T-helper 1 cell treated with Interleukin-12 subunit alpha and Interleukin-12 subunit beta and Interleukin-4 antibody, amounts not matched to agents 30 μg/mL and 1 μg/mL, for 36 hours (primary cell): Measurements from ENCODE around the gene FRAT2.
"Not testable (repeated sequence)": the region's sequence is repeated elsewhere in the genome, so short reads cannot be mapped to it uniquely, and the experiment has no call there.

Experiments used
- H3K27ac Mint-ChIP-seq: one replicate; pipeline ENCODE4 v1.8.0; 2021; ENCODE audit warnings: mild to moderate bottlenecking, mixed read lengths
- H3K27me3 Mint-ChIP-seq: one replicate; pipeline ENCODE4 v1.8.0; 2021; ENCODE audit warnings: low read depth, mixed read lengths
- H3K36me3 Mint-ChIP-seq: one replicate; pipeline ENCODE4 v1.8.0; 2021; ENCODE audit warnings: low read depth, mixed read lengths
- H3K4me1 Mint-ChIP-seq: one replicate; pipeline ENCODE4 v1.8.0; 2021; ENCODE audit warnings: low read depth, mixed read lengths
- H3K4me3 Mint-ChIP-seq: one replicate; pipeline ENCODE4 v1.8.0; 2021; ENCODE audit warnings: mild to moderate bottlenecking, moderate library complexity, mixed read lengths
- H3K9me3 Mint-ChIP-seq: one replicate; pipeline ENCODE4 v1.8.0; 2021; ENCODE audit warnings: mixed read lengths

FRAT2 gene

GRCh38 chr10:97362310-97363033, 27.9 kb upstream of the FRAT2 start:
- Mint-ChIP-seq H3K36me3 (peaks cover 10% of the 10 kb centered on the region), H3K4me3 (no peak overlapping the region), H3K9me3 (no peaks in the 10 kb centered on the region), H3K27me3 (no peaks in the 10 kb centered on the region), H3K4me1 (no peaks in the 10 kb centered on the region), H3K27ac (no peak overlapping the region)

GRCh38 chr10:97361537-97361901, 27.0 kb upstream of the FRAT2 start:
- Mint-ChIP-seq H3K36me3 (peaks cover 11% of the 10 kb centered on the region), H3K27ac (no peak overlapping the region), H3K4me1 (no peaks in the 10 kb centered on the region)

GRCh38 chr10:97360705-97361536, 26.4 kb upstream of the FRAT2 start:
- Mint-ChIP-seq H3K27ac (no peak overlapping the region), H3K9me3 (no peaks in the 10 kb centered on the region), H3K4me1 (no peaks in the 10 kb centered on the region), H3K27me3 (no peaks in the 10 kb centered on the region), H3K36me3 (peaks cover 15% of the 10 kb centered on the region), H3K4me3 (no peak overlapping the region)

More at GRCh38 chr10:97361537-97361901, 27.0 kb upstream of the FRAT2 start:
- Mint-ChIP-seq H3K9me3 (no peaks in the 10 kb centered on the region), H3K4me3 (no peak overlapping the region), H3K27me3 (no peaks in the 10 kb centered on the region)

- Mint-ChIP-seq H3K4me1 (peaks cover 2% of the 10 kb centered on the region), H3K9me3 (no peaks in the 10 kb centered on the region), H3K27me3 (no peaks in the 10 kb centered on the region), H3K4me3 (no peak overlapping the region), H3K36me3 (peaks cover 11% of the 10 kb centered on the region), H3K27ac (no peak overlapping the region)
Observed at GRCh38 chr10:97358781-97359180, 24.3 kb upstream of the FRAT2 start.

- no peak overlapping the region for H3K4me3 Mint-ChIP-seq
- peaks cover 11% of the 10 kb centered on the region for H3K36me3 Mint-ChIP-seq
- H3K27me3 Mint-ChIP-seq = no peaks in the 10 kb centered on the region
- H3K9me3 Mint-ChIP-seq = no peaks in the 10 kb centered on the region
- H3K4me1 Mint-ChIP-seq = peaks cover 2% of the 10 kb centered on the region
- no peak overlapping the region for H3K27ac Mint-ChIP-seq
Observed at GRCh38 chr10:97358349-97358748, 23.8 kb upstream of the FRAT2 start.

GRCh38 chr10:97356918-97357317, 22.4 kb upstream of the FRAT2 start:
- Mint-ChIP-seq H3K36me3 (peaks cover 11% of the 10 kb centered on the region), H3K4me1 (peaks cover 2% of the 10 kb centered on the region), H3K9me3 (no peaks in the 10 kb centered on the region), H3K4me3 (no peak overlapping the region), H3K27me3 (no peaks in the 10 kb centered on the region), H3K27ac (no peak overlapping the region)

- Mint-ChIP-seq H3K4me1 (peaks cover 2% of the 10 kb centered on the region), H3K36me3 (peaks cover 11% of the 10 kb centered on the region), H3K27ac (no peak overlapping the region), H3K4me3 (no peak overlapping the region), H3K9me3 (no peaks in the 10 kb centered on the region), H3K27me3 (no peaks in the 10 kb centered on the region)
Observed at GRCh38 chr10:97356318-97356914, 21.9 kb upstream of the FRAT2 start.

- Mint-ChIP-seq H3K36me3 (peaks cover 11% of the 10 kb centered on the region), H3K27ac (no peak overlapping the region), H3K9me3 (no peaks in the 10 kb centered on the region), H3K27me3 (no peaks in the 10 kb centered on the region), H3K4me3 (no peak overlapping the region), H3K4me1 (peaks cover 2% of the 10 kb centered on the region)
Observed at GRCh38 chr10:97355571-97355975, 21.0 kb upstream of the FRAT2 start.

- Mint-ChIP-seq H3K27me3 (no peaks in the 10 kb centered on the region), H3K27ac (no peak overlapping the region), H3K4me1 (peaks cover 2% of the 10 kb centered on the region), H3K9me3 (no peaks in the 10 kb centered on the region), H3K36me3 (peaks cover 10% of the 10 kb centered on the region), H3K4me3 (no peak overlapping the region)
Observed at GRCh38 chr10:97353945-97354344, 19.4 kb upstream of the FRAT2 start.

- no peak overlapping the region for H3K27ac Mint-ChIP-seq
- no peaks in the 10 kb centered on the region for H3K4me1 Mint-ChIP-seq
- H3K27me3 Mint-ChIP-seq = no peaks in the 10 kb centered on the region
Observed at GRCh38 chr10:97349752-97350513, 15.4 kb upstream of the FRAT2 start.

GRCh38 chr10:97347317-97347716, 12.8 kb upstream of the FRAT2 start:
- H3K27me3 Mint-ChIP-seq = no peaks in the 10 kb centered on the region
- H3K4me1 Mint-ChIP-seq = no peaks in the 10 kb centered on the region
- H3K27ac Mint-ChIP-seq = no peak overlapping the region
- H3K36me3 Mint-ChIP-seq = no peaks in the 10 kb centered on the region
- H3K4me3 Mint-ChIP-seq = no peak overlapping the region
- no peaks in the 10 kb centered on the region for H3K9me3 Mint-ChIP-seq

More at GRCh38 chr10:97349752-97350513, 15.4 kb upstream of the FRAT2 start:
- Mint-ChIP-seq H3K4me3 (no peak overlapping the region), H3K36me3 (no peaks in the 10 kb centered on the region), H3K9me3 (no peaks in the 10 kb centered on the region)

- not testable (repeated sequence) for H3K9me3 Mint-ChIP-seq, H3K27ac Mint-ChIP-seq, H3K4me1 Mint-ChIP-seq, H3K36me3 Mint-ChIP-seq, H3K4me3 Mint-ChIP-seq
- peaks cover 10% of the 10 kb centered on the region for H3K27me3 Mint-ChIP-seq
Observed at GRCh38 chr10:97343664-97344063, 9.1 kb upstream of the FRAT2 start.

- Mint-ChIP-seq H3K4me3 (no peak overlapping the region), H3K27me3 (peaks cover 31% of the 10 kb centered on the region), H3K4me1 (no peaks in the 10 kb centered on the region), H3K27ac (no peak overlapping the region), H3K9me3 (no peaks in the 10 kb centered on the region), H3K36me3 (no peaks in the 10 kb centered on the region)
Observed at GRCh38 chr10:97341416-97341815, 6.9 kb upstream of the FRAT2 start.

GRCh38 chr10:97338041-97338440, 3.5 kb upstream of the FRAT2 start:
- H3K4me1 Mint-ChIP-seq = peaks cover 9% of the 10 kb centered on the region
- no peaks in the 10 kb centered on the region for H3K9me3 Mint-ChIP-seq
- no peak overlapping the region for H3K4me3 Mint-ChIP-seq
- peaks cover 35% of the 10 kb centered on the region for H3K27me3 Mint-ChIP-seq
- no peak overlapping the region for H3K27ac Mint-ChIP-seq
- H3K36me3 Mint-ChIP-seq = peaks cover 6% of the 10 kb centered on the region
